Stimulated activated CD4-positive, alpha-beta T cell treated with anti-CD3 and anti-CD28 coated beads, Interleukin-15, amount 100 ng/mL, for 1 hour (primary cell): ENCODE results near the gene LOXHD1.

Experiments
- DNase-seq, 2 donors: peaks; one replicate each; pipeline ENCODE4 v3.0.0-alpha.2; 2020; ENCODE audit warnings: low read depth in 1 of 2, low spot score in 1 of 2

The LOXHD1 gene, protein sequence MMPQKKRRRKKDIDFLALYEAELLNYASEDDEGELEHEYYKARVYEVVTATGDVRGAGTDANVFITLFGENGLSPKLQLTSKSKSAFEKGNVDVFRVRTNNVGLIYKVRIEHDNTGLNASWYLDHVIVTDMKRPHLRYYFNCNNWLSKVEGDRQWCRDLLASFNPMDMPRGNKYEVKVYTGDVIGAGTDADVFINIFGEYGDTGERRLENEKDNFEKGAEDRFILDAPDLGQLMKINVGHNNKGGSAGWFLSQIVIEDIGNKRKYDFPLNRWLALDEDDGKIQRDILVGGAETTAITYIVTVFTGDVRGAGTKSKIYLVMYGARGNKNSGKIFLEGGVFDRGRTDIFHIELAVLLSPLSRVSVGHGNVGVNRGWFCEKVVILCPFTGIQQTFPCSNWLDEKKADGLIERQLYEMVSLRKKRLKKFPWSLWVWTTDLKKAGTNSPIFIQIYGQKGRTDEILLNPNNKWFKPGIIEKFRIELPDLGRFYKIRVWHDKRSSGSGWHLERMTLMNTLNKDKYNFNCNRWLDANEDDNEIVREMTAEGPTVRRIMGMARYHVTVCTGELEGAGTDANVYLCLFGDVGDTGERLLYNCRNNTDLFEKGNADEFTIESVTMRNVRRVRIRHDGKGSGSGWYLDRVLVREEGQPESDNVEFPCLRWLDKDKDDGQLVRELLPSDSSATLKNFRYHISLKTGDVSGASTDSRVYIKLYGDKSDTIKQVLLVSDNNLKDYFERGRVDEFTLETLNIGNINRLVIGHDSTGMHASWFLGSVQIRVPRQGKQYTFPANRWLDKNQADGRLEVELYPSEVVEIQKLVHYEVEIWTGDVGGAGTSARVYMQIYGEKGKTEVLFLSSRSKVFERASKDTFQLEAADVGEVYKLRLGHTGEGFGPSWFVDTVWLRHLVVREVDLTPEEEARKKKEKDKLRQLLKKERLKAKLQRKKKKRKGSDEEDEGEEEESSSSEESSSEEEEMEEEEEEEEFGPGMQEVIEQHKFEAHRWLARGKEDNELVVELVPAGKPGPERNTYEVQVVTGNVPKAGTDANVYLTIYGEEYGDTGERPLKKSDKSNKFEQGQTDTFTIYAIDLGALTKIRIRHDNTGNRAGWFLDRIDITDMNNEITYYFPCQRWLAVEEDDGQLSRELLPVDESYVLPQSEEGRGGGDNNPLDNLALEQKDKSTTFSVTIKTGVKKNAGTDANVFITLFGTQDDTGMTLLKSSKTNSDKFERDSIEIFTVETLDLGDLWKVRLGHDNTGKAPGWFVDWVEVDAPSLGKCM (N-terminal part only)

DNA sequence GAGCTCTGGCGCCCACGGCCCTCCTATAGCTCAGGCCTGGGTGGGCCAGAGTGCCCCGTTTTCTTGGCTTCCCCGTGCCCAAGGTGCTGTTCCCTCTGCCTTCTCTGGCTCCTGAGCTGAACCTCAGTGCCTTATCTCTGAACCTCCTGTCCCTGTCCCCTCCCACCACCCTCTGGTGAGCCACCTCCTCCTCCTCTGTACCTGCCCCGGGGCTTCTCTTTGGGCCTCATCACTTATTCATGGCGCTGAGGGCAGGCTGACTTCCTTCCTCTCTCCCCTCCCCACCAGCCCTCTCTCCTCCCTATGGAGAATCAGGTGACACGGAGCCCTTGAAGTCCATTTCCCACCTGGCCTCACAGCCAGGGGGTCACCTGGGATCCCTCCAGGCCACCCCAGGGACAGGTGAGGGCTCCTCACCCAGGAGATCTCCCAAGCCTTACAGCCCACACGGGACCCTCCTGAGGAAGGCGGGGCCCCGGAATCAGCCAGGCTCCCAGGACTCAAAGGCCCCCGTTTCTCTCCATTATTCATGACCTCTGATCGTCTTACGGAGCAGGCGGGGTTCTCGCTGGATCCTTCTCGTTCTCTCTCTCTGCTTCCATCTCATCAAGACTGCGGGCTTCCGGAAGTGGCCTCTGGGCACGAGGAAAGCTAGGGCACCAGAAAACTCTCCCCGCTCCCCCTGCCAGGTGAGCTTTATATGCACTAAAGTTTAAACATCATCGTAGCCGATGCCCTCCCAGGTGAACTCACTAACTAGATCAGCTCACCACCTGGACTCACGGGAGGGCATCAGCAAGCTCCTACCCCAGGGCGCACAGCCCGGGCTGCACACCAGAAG lies at the start of gene LOXHD1:
TSS of gene LOXHD1 (minus strand) at position 106 of the 841 bp plus-strand sequence. CDS start 187 bp downstream, outside the sequence.
- no peak for DNase-seq

DNA sequence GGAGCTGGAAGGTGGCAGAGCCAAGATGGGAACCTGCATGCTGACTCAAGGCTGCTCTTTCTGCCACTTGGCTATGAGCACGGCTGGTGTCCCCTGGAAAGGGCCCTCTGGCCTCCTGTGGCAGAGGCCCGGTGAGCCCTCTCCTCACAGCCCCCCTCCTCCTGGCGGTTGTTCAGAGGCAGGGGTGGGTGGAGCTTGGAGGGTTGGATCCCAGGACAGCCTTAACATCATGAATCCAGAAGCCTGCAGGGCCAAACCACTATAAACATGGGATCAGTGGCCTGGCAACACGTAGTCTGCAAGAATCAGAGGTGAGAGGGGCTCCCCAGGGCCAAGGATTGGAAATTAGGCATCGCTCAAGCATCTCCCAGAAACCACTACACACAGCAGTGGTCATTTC lies 48.5 kb upstream of the LOXHD1 start:
- DNase-seq = no peak

DNA sequence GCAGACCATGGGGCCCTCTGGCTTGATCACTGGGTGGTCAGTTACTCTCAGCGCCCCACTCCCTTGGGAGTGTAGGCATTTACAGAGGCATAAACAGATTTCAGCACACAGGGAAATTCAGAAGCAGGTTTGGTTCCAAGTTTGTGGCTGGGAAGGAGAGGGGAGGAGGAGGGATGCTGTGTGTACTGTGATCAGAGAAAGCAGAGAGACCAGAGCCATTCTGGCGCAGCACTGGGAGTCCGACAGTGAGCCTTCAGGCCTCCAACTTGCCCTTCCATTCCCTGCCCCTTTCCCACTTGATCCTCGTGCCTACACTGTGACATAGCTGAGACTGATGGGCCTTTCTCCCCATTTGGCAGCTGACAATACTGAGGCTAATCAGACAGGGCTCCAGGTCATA lies 47.8 kb upstream of the LOXHD1 start:
- no peak for DNase-seq

DNA sequence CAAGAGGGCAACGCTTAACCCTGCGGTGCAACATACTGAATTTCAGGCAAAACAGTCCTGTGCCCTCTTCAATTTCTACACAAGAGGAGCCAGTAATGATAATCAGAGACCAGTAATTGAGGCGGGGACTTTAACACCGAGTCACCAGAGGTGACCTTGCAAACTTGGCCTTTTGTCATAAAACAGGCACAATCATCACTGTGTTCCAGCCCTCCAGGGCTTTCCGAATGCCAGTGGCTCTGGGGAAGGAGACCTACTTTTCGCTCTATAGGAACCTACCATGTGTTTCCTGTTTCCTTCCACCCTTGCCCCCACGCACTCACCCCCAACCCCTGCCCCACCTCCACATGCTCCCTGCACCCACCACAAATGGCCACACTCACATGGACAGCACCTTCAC lies 47.2 kb upstream of the LOXHD1 start:
- no peak for DNase-seq

DNA sequence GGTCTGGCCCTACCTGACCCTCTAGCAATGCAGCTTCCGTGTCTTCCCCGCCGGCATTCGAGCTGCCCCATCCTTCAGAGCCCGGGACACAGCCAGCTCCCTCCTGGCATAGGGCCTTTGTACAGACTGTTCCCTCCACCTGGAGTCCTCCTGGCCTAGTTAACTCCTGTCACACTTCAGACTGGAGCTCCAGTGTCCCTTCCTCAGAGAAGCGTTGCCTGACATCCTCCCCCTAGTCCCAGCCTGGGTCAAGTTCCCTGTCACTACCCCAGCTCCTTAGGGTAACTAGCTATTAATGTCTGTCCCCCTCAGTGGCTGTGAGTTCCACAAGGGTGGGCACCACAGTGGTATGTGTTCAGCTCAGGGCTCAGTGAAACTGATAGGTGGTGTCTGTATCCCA lies 45.5 kb upstream of the LOXHD1 start:
- DNase-seq = no peak

DNA sequence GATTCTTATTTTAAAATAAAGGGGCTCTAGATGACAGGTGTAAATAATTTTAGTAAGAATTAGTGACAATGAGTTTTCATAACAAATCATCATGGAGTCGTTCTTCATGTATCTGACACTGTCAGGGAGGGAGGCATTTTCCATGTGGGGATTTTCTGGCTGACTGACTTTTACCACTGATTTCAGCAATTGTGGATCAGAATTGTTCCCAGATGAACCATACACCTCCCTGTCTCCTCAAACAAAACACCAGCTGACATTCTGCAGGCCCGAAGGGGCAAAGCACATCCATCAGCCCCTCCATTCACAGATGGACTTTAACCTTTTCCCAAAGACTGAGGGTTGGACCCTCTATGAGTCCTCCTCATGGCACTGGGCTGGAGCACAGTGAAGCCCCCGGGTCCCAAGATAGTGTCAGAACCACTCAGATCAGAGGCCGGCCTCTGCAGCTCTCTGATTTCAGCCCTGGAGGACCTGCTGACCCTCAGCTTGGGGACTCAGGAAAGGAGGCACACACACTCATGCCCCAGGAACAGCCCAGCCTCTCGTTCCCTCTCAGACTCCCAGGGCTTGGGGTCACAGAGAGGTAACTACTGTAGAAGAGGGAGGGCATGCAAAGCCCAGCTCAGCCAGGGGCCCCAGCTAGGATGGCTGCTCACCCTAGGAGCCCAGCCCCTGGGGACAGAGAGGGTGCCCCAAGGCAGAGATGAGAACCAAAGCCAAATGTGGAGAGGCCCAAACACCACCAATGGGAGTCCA lies 43.2 kb upstream of the LOXHD1 start:
- DNase-seq = no peak

DNA sequence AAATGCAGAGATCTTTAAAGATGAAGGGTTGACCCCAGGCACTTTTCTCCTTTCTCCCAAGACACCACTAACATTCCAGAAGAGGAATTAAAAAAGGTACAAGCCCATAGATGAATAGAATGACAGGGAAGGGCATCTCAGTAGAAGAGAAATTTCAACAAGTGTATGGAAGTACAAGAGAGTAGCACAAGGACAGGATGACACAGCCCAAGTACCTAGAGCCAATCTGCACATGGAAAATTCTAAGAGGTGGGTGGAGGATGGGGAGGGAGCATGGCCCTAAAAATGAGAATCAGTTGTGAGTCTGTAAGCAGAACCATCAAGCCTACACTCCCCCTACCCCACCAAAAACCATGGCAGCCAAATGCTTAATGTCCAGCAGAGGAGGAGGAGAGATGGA lies 39.7 kb upstream of the LOXHD1 start:
- DNase-seq = no peak

DNA sequence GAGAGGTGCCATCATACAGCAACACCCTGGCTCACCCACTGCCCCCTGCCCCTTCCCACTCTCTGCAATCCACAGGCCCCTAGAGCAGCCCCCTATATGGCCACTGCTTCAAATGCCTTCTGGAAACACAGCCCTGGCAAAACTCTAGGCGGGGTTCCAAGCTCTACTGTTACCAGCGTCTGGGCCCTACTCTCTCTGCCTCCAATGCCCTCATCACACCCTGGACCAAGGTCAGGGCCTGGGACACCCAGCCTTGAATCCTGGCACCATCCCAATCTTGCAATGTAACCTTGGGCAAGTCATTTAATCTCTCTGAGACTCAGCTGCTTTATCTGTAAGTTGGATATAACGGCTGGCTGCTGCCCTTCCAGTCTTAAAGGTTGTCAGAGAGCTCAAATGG lies 39.2 kb upstream of the LOXHD1 start:
- no peak for DNase-seq

DNA sequence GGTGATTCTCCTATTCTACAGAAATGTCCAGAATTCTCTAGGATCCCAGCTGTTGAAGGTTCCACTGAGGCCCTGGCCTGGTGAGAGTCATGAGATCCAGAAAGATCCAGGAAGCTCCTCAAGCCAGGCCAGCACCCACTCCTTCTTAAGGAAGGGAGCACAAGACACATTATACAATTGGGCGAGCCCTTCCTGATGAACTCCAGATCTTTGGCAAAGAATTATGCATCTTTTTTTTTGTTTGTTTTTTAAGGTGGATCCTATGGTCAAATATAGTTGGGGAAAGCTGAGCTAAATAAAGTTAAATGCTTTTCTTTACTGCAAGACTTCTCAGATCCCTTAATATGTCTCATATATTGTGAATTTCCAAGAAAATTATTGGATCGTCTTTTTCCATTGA lies 37.0 kb upstream of the LOXHD1 start:
- DNase-seq = no peak

DNA sequence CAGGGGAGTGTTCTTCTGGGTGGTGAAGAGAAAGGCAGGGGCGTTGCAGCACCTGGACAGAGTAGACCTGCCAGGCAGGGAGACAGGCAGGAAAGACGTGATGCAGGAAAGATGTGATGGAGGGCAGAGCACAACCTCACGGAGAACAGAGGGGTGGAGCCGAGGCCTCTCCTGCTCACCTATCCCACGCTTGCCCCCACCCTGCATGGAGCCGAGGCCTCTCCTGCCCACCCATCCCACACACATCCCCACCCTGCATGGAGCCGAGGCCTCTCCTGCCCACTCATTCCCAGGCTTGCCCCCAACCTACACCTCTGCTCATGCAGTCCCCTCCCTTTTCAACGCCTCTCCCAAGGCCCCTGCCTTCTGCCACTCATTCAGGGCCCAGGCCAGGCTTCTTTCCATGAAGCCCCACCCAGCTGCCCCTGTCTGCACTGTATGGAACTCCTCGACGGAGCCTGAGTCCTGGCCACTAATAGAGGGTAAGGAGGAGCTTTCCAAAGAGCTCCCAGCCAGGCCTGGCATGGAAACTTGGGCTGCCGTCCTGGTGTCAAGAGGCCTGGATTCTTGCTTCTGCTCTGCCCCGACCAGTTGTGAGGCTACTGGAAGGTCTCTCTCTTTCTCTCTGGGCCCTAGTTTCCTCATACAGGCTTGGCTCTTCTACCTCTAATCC lies 32.0 kb upstream of the LOXHD1 start:
- no peak for DNase-seq

DNA sequence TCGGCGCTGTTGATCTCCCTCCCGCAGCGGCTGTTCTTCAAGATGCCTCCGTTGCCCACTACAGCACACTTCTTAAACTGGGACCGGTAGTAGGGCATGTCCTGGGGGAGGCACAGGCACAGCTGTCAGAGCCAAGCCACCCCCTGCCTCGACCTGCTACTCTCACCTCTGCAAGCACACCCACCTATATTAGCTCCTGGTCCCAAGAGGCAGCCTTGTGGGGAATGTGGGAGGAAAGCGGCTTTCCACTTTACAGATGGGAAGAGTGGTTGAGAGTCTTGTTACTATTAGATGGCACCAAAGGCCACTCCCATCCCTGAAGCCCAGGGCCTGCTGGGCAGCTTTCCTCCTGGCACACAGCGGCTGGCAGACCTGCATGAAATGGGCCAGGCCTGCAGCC lies 29.2 kb upstream of the LOXHD1 start:
- DNase-seq = no peak

DNA sequence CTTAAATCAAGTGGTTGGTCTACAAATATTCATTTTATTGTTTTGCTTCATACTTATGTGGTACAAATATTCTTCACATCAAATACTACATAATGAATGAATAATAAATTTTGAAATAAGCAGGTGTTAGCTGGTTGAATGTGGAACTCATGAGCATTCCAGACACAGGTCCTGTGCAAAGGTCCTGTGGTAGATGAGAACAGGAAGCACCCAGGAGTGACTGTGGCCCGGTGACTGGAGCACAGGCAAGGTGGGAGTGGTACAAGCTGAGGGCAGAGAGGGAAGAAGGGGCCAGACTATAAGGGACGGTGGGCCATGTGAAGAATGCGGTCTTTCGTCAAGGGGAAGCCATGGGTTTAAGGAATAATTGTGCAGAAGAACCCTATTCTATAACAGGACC lies 26.2 kb upstream of the LOXHD1 start:
- DNase-seq = no peak

DNA sequence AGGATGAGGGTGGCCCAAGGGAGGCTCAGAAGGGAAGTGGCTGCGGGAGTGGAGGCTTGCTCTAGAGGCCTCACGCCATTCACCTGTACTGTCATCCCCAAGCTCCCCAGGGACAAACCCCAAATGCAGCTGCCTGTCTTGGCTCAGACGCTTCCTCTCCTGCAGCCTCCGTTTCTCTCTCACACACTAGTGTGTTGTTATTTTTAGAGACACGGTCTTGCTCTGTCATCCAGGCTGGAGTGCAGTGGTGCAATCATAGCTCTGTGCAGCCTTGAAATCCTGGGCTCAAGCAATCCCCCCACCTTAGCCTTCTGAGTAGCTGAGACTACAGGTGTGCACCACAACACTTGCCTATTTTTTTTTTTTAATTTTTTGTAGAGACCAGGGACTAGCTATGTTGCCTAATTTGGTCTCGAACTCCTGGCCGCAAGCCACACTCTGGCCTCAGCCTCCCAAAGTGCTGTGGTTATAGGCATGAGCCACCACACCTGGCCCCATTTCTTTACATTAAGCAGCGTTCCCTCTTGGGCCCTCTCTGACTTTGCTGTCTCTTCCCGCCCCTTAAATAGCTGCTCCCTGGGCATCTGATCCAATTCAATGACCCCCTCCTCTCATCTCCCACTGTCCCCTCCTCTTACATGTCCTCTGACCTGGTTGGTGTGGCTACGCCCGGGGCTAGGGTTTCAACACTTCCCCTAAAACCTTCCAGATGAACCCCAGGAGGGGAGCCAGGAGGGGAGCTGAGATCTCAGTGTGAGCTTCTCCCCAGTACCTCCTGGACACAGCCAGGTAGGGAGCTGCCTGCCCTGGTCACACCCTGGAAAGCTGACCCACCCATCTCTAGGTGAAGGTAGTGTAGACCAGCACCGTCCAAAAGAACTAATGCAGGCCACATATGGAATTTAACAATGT lies 24.0 kb upstream of the LOXHD1 start:
- no peak for DNase-seq

DNA sequence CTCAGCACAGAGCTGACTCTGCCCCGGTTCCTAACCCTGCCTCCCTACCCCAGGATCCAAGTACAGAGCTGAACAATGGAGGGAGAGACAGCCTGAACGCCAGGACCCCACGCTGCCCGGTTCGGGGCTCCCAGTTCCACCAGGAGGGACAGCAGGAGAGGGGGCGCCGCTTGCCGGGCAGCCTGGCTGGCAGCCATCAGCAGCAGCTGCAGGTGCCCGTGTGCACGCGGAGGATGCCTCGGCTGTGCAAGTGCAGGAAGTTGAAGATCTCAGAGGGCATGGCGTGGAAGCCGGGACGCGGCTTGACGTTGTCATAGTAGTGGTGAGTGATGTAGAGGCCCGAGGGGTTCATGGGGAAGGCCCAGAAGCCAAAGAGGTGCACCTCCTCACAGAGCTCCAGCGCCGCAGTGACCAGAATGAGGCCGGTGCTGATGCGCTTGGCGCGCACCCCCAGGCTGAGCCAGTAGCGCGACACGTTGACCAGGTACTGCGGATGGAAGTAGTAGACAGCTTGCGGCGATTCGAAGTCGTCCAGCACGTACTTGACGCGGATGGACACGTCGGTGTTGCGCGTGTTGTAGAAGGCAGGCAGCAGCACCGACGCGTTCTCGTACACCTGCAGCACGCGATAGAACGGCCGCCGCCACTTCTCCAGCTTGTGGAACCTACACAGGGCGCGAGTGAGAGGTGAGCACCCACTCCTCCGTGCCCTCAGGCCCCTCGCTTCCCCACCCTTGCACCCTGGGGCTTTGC lies 23.0 kb upstream of the LOXHD1 start:
- no peak for DNase-seq

DNA sequence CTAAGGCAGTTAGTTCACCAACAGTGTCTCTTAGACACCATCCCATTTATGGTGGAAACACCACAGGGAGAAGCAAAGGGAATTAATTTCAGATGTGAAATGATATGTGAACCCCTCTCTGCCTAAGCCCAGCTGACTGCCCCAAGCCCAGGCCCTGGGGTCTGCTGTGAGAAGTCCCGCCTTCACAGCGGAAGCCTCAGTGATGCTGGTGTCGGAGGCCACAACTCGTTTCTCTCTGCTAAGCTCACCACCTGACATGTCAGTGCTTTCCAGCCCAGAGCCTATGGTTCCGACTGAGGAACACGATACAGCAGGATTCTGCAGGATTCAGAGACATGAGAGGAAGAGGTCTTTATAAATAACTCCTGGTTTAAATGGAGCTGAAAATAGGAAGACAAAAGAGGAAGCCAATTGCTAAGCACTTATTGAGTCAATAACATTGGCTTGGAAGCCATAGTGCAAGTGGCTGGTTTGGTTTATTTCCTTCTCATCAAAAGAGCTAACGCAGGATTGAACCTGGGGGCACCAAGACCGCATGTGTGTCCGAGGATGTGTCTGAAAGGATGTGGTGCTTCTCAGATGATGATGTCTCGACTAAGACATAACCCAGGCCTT lies 21.9 kb upstream of the LOXHD1 start:
- DNase-seq = no peak

DNA sequence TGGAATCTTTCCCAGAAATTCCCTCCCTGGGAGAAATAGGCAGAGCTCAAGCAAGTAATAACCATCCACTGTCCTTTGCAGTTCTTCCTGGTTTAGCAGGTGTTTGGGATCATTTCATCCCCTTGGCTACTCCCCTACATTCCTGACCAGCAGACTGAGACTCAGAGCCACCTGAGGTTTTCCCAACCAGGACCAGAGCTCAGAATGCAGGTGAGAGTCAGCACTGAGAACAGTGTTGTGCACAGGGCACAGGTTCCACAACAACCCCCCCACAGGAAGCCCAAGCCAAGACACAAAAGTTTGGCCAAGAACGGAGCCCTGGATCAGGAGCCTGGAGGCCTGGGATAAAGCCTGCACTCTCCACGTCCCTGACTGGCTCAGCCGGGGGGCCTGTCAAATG lies 21.0 kb upstream of the LOXHD1 start:
- no peak for DNase-seq

DNA sequence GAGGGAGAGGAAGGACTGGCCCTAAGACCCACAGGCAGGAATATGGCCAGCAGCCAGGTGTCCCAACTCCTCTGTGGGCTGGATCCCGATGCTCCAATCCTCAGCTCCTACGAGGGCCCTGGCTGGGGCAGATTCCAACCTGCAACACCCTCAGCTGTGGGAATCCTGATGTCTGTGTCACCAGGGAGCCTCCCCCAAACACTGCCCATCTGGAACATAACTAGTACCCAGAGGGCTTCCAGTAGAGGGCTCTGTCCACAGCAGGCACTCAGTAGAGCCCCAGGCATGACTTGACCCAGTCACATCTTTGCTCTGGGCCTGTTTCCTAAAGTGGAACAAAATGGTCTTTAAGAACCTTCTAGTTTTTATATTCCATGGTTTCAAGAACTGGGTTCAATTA lies 20.6 kb upstream of the LOXHD1 start:
- no peak for DNase-seq
